Spinal cord (tissue), 10 donors: ENCODE data around the gene COX6B1. TPM values are rescaled to one million over a fixed set of nuclear protein-coding genes. Genes with fewer than 3 reads are reported as not detected.

Experiments used
- DNase-seq, 6 donors: peaks; one replicate each; pipeline versions ENCODE4 v3.0.0 to v3.0.0-alpha.2; 2013 to 2015; ENCODE audit warnings: low spot score in 6 of 6, low read depth in 4 of 6
- H3K27ac ChIP-seq: one replicate; pipeline ENCODE4 v1.5.1; 2013; ENCODE audit warnings: low read depth, low read length, control low read depth
- H3K27me3 ChIP-seq: one replicate; pipeline ENCODE4 v1.6.1; 2013; ENCODE audit warnings: low read length; ENCODE audit not compliant: control insufficient read depth, insufficient read depth
- H3K36me3 ChIP-seq: one replicate; pipeline ENCODE4 v1.6.1; 2013; ENCODE audit warnings: low read length; ENCODE audit not compliant: control insufficient read depth, insufficient read depth
- H3K4me1 ChIP-seq: one replicate; pipeline ENCODE4 v1.6.1; 2013; ENCODE audit warnings: low read length; ENCODE audit not compliant: control insufficient read depth, insufficient read depth
- H3K4me3 ChIP-seq: one replicate; pipeline ENCODE4 v1.5.1; 2013; ENCODE audit warnings: low read depth, low read length, control low read depth
- H3K9me3 ChIP-seq: one replicate; pipeline ENCODE4 v1.6.1; 2013; ENCODE audit warnings: low read length; ENCODE audit not compliant: control insufficient read depth, insufficient read depth
- WGBS: methylation state at CpG from one replicate; pipeline ENCODE4 v1.1.5; 2013; ENCODE audit warnings: missing lambda C conversion rate; ENCODE audit not compliant: insufficient coverage; 5-methylcytosine and 5-hydroxymethylcytosine counted together
- polyA plus RNA-seq, 2 donors: library from polyadenylated mRNA; unstranded; fragments of 120-200 nt; gene quantifications; one replicate each; pipeline ENCODE4 v1.2.1, GENCODE V29; 2013; ENCODE audit not compliant: insufficient read length in 2 of 2
- total RNA-seq, 2 donors: library from RNA; depleted of rRNA in 1 of 2; stranded (reverse); fragments of 120-200 nt in 1 of 2; fragments of >200 nt in 1 of 2; gene quantifications; one replicate each; pipeline versions ENCODE4 v1.2.3 to v1.2.4, GENCODE V29; 2013 to 2014
- donor health status: healthy.

COX6B1 gene
- total and polyA plus RNA-seq, 4 donors = 321 to 628 (median 387) TPM

GRCh38 chr19:35613574-35613973 is 34.5 kb upstream of the COX6B1 start:
- Histone ChIP-seq H3K36me3 (peaks cover 37% of the 10 kb centered on the region), H3K27ac (no peak overlapping the region), H3K4me1 (peaks cover 18% of the 10 kb centered on the region), H3K27me3 (no peaks in the 10 kb centered on the region), H3K9me3 (no peaks in the 10 kb centered on the region), H3K4me3 (no peak overlapping the region)
- DNase-seq = no peak
- WGBS = 93% methylated on average over 1 of the region's 1 CpG

- H3K4me1 ChIP-seq = peaks cover 18% of the 10 kb centered on the region
- WGBS = 97% methylated on average over 17 of the region's 17 CpGs
- H3K9me3 ChIP-seq = no peaks in the 10 kb centered on the region
- H3K4me3 ChIP-seq = no peak overlapping the region
- peaks cover 52% of the 10 kb centered on the region for H3K36me3 ChIP-seq
- no peak for DNase-seq
- no peaks in the 10 kb centered on the region for H3K27me3 ChIP-seq
- no peak overlapping the region for H3K27ac ChIP-seq
These were observed 33.1 kb upstream of the COX6B1 start for GRCh38 chr19:35615036-35615435.

- WGBS = 72% methylated on average over 7 of the region's 7 CpGs
- H3K4me3 ChIP-seq = no peak overlapping the region
- peaks cover 80% of the 10 kb centered on the region for H3K36me3 ChIP-seq
- H3K27ac ChIP-seq = no peak overlapping the region
- H3K9me3 ChIP-seq = no peaks in the 10 kb centered on the region
- H3K4me1 ChIP-seq = no peaks in the 10 kb centered on the region
- no peaks in the 10 kb centered on the region for H3K27me3 ChIP-seq
- DNase-seq = no peak
These were observed 29.3 kb upstream of the COX6B1 start for GRCh38 chr19:35618857-35619256.

- H3K27me3 ChIP-seq = no peaks in the 10 kb centered on the region
- H3K36me3 ChIP-seq = peaks cover 80% of the 10 kb centered on the region
These were observed 28.7 kb upstream of the COX6B1 start for GRCh38 chr19:35619290-35619923.

GRCh38 chr19:35620001-35620400 is 28.1 kb upstream of the COX6B1 start:
- H3K36me3 ChIP-seq = peaks cover 77% of the 10 kb centered on the region
- 93% methylated on average over 17 of the region's 17 CpGs for WGBS
- no peaks in the 10 kb centered on the region for H3K9me3 ChIP-seq

More at GRCh38 chr19:35619290-35619923, 28.7 kb upstream of the COX6B1 start:
- H3K9me3 ChIP-seq = no peaks in the 10 kb centered on the region
- WGBS = 98% methylated on average over 8 of the region's 12 CpGs
- H3K4me3 ChIP-seq = no peak overlapping the region
- no peak for DNase-seq
- no peaks in the 10 kb centered on the region for H3K4me1 ChIP-seq
- no peak overlapping the region for H3K27ac ChIP-seq

GRCh38 chr19:35621708-35622107 is 26.4 kb upstream of the COX6B1 start:
- no peak overlapping the region for H3K27ac ChIP-seq

More at GRCh38 chr19:35620001-35620400, 28.1 kb upstream of the COX6B1 start:
- no peak overlapping the region for H3K4me3 ChIP-seq
- DNase-seq = no peak
- H3K27me3 ChIP-seq = no peaks in the 10 kb centered on the region
- H3K27ac ChIP-seq = no peak overlapping the region
- no peaks in the 10 kb centered on the region for H3K4me1 ChIP-seq

GRCh38 chr19:35622750-35623149 is 25.4 kb upstream of the COX6B1 start:
- Histone ChIP-seq H3K27me3 (no peaks in the 10 kb centered on the region), H3K27ac (no peak overlapping the region), H3K36me3 (peaks cover 51% of the 10 kb centered on the region), H3K4me3 (no peak overlapping the region), H3K9me3 (no peaks in the 10 kb centered on the region), H3K4me1 (peaks cover under 1% of the 10 kb centered on the region)
- no peak for DNase-seq
- WGBS = 94% methylated on average over 13 of the region's 13 CpGs

More at GRCh38 chr19:35621708-35622107, 26.4 kb upstream of the COX6B1 start:
- Histone ChIP-seq H3K9me3 (no peaks in the 10 kb centered on the region), H3K4me1 (no peaks in the 10 kb centered on the region), H3K36me3 (peaks cover 61% of the 10 kb centered on the region), H3K4me3 (no peak overlapping the region), H3K27me3 (no peaks in the 10 kb centered on the region)
- 95% methylated on average over 9 of the region's 9 CpGs for WGBS
- DNase-seq = no peak

- no peak for DNase-seq
- H3K4me3 ChIP-seq = no peak overlapping the region
- no peak overlapping the region for H3K27ac ChIP-seq
- peaks cover 44% of the 10 kb centered on the region for H3K36me3 ChIP-seq
- H3K4me1 ChIP-seq = peaks cover 7% of the 10 kb centered on the region
- H3K9me3 ChIP-seq = no peaks in the 10 kb centered on the region
- no peaks in the 10 kb centered on the region for H3K27me3 ChIP-seq
- 78% methylated on average over 2 of the region's 6 CpGs for WGBS
These were observed 24.7 kb upstream of the COX6B1 start for GRCh38 chr19:35623327-35624010.

- no peaks in the 10 kb centered on the region for H3K27me3 ChIP-seq
- 0% methylated on average over 3 of the region's 9 CpGs for WGBS
- H3K9me3 ChIP-seq = no peaks in the 10 kb centered on the region
- peak overlapping the region; percentile 91 for H3K4me3 ChIP-seq
- H3K4me1 ChIP-seq = peaks cover 17% of the 10 kb centered on the region
- H3K27ac ChIP-seq = peak overlapping the region; percentile 89
- H3K36me3 ChIP-seq = peaks cover 35% of the 10 kb centered on the region
- DNase-seq = no peak
These were observed 19.9 kb upstream of the COX6B1 start for GRCh38 chr19:35628264-35628564.
